Retinal pigment epithelial cell (primary cell): ENCODE data around the gene S100Z.
"Not testable (repeated sequence)": the region's sequence is repeated elsewhere in the genome, so short reads cannot be mapped to it uniquely, and the experiment has no call there.

ENCODE experiments used
- DNase-seq: peaks from one replicate; pipeline ENCODE4 v3.0.0-alpha.2; 2010; ENCODE audit warnings: low read depth
- H3K4me3 ChIP-seq: 2 replicates; pipeline ENCODE4 v1.5.1; 2011; ENCODE audit warnings: mild to moderate bottlenecking, low read length, control low read depth, moderate library complexity
- TF ChIP-seq, protein P1 (sequence below): conservative IDR thresholded peaks from 2 replicates; pipeline ENCODE4 v1.5.1; 2011; ENCODE audit warnings: low read depth, low read length, control low read depth, inconsistent platforms

S100Z gene

DNA sequence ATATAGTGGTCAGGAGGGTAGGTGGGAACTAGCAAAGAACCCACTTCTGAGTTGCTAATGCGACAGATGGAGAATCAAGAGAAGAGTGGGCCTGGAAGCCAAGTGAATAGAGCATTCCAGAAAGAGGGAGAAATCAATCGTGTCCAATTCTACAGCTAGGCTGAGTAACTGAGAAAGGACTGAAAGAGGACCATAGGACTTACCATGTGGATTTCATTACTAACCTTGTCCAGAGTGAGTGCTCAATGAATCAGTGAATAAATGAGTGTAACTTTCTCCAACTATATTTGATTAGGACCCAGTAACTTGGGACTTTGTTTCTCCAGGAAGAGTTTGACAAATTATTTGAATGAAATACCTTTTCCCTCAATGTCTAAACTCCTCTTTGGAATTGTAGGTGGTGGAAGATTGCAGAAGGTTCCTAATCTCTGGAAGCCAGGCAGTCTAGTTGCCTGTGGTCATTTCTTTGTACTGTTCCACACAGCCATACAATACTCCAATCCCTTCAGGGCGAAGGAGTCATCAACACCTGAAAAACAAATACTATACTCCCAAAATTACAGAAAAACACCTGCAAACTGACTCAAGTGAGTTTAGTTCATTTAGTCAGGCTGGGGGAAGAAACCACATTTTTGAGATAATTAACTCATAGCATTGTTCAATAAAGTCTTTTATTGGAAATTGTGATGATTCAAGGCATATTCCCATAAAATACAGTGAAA is 33.5 kb upstream of the S100Z start:
- H3K4me3 ChIP-seq, result no peak overlapping the region
- TF ChIP-seq, protein P1, sequence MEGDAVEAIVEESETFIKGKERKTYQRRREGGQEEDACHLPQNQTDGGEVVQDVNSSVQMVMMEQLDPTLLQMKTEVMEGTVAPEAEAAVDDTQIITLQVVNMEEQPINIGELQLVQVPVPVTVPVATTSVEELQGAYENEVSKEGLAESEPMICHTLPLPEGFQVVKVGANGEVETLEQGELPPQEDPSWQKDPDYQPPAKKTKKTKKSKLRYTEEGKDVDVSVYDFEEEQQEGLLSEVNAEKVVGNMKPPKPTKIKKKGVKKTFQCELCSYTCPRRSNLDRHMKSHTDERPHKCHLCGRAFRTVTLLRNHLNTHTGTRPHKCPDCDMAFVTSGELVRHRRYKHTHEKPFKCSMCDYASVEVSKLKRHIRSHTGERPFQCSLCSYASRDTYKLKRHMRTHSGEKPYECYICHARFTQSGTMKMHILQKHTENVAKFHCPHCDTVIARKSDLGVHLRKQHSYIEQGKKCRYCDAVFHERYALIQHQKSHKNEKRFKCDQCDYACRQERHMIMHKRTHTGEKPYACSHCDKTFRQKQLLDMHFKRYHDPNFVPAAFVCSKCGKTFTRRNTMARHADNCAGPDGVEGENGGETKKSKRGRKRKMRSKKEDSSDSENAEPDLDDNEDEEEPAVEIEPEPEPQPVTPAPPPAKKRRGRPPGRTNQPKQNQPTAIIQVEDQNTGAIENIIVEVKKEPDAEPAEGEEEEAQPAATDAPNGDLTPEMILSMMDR, result no peak

DNA sequence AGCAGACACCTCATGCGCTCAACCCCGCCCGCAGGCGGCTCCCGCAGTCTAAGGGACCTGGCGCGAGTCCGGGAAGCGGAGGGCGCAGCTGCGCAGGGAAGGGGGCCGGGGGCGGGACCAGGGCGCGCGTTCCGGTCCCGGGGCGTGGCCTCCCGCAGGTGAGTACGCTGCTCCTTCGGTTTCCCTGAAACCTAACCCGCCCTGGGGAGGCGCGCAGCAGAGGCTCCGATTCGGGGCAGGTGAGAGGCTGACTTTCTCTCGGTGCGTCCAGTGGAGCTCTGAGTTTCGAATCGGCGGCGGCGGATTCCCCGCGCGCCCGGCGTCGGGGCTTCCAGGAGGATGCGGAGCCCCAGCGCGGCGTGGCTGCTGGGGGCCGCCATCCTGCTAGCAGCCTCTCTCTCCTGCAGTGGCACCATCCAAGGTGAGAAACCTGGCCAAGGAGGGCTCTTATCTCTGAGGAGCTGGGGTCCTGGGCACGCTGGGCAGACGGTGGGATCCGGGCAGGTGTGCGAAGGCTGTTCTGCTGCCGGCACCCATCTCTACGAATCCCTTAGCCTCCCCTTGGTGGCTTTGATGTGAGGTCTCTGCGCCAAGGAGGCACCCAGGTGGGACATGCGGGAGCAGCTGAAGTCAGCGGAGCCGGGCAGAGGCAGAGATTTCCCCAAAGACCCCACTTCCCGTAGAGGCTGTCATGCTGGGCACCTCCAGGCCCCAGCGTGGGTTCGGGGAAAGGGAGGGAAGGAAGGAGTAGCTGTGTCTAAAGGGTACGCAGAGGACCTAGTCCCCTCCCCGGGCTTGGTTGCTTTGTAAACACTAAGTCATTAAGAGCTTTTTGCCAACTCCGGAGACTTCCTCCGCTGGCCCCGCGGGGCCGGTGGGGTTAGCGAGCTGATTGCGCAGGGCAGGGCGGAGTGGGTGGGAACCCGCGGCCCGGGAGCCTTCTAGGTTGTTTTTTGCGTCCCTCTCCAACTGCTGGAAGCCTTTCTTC is 30.7 kb upstream of the S100Z start, which contains the start of gene F2RL1:
TSS of gene F2RL1 (plus strand) at position 187 of the 988 bp plus-strand sequence. CDS start at position 340, 153 bp downstream.
- TF ChIP-seq, protein P1, result no peak

More for the DNA sequence above, 33.5 kb upstream of the S100Z start:
- no peak for DNase-seq

DNA sequence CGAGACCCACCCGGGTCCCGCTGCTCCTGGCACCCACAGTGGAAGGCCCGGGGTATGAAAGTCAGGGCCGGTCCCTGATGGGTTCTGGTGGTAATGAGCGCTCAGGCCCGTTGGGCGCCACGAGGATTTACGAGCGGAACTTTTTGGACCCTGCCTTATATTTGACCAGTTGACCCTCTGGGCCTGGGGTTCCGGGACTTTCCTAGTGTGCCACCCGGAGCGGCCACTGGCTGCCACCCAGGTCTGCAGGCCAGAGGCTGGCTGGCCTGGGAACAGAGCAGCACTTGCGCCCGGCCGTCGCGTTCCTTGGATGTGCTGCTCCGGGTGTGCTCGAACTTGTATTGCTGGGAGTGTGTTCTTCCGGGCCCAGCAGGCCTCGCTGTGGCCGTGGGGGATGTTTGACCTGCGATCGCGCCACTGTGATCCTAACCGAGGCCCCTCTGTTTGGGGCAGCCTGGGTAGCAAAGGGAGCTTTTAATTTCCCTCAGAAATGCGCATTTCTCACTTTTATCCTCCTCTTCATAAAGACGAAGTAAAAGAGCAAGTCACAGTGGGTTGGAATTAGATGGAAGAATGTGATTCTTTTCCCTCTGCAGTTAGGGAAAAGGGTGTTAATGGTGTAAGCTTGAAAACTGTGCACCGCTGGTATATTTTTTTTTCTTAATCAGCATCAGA is 29.8 kb upstream of the S100Z start:
- TF ChIP-seq, protein P1, result no peak
- no peak for DNase-seq
- H3K4me3 ChIP-seq, result peak overlapping the region; percentile 77

More for the DNA sequence above, 30.7 kb upstream of the S100Z start, which contains the start of gene F2RL1:
- H3K4me3 ChIP-seq, result peak within 1 kb of the TSS; percentile 77
- no peak for DNase-seq

DNA sequence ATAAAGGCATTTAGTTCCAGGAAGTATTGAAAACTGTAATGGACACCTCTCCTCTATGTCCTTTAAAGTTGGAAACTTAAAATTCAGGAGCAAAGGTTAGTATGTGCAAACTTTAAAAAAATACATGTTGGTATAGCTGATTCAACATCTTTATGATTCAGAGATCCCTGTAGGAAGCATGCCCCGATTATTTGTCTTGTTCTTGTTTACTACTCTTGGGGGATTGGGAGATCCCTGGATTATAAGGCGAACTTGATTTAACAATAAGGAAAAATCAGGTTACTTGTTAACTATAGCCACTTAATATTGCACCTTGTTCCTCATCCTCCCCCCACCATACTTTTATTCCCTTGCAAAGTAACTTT is 29.3 kb upstream of the S100Z start:
- peak overlapping the region; percentile 77 for H3K4me3 ChIP-seq
- no peak for DNase-seq
- TF ChIP-seq, protein P1, result no peak

DNA sequence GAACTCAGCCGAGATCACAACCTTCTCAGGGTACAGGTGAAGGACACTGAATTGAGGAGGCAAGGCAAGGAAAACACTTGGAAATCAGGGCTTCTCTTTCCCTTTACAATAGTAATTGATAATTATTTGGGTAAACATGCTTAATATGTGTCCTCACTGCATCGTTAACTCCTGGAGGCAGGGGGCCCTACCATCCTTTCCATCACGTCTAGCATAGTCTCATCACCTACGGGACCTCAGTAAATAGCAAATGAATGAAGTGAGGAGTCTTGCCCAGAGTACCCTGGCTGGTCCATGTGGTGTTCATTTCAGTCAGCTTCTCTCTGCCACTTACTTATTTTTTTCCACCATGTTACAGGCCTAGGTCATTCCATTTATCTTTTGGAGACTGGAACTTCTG is 28.7 kb upstream of the S100Z start:
- H3K4me3 ChIP-seq, result no peak overlapping the region
- no peak for DNase-seq
- TF ChIP-seq, protein P1, result no peak

DNA sequence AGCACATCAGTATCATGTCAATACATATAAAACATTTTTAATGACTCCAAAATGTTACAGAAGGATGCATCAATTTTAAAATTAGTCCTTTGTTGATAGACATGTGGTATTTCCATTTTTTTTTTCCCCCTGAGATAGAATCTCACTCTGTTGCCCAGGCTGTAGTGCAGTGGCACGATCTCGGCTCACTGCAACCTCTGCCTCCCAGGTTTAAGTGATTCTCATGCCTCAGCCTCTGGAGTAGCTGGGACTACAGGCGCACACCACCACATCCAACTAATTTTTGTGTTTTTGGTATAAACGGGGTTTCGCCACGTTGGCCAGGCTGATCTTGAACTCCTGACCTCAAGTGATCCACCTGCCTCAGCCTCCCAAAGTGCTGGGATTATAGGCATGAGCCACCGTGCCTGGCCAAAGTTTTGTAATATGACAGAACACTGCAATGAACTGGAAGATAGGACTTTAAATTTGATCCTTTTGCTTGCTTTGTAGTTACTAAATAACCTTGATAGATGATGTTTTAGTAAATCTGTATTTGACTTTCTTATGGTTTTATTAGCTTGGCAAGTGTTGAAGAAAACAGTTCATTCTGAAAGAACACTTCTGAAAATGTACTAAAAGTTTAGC is 27.6 kb upstream of the S100Z start:
- H3K4me3 ChIP-seq, DNase-seq: not testable (repeated sequence)

DNA sequence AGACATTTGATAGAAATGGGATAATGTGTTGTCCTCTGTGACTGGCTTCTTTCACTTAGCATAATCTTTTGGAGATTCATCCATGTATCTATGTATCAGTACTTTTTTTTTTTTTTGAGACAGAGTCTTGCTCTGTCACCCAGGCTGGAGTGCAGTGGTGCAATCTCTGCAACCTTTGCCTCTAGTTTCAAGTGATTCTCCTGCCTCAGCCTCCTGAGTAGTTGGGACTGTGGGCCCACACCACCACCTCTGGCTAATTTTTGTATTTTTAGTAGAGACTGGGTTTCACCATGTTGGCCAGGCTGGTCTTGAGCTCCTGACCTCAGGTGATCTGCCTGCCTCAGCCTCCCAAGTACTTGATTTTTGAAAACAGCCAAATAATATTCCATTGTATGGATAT is 23.4 kb upstream of the S100Z start:
- not testable (repeated sequence) for DNase-seq, H3K4me3 ChIP-seq
